HepG2 (cell line): Measurements from ENCODE around the gene OSBPL10. TPM values are rescaled to one million over a fixed set of nuclear protein-coding genes. Genes with fewer than 3 reads are reported as not detected.

Experiments used
- ATAC-seq: fragments of 200-7000 bp; cut with Tn5 transposase; 3 replicates; pipeline ENCODE4 v1.9.1; 2020; ENCODE audit warnings: mild to moderate bottlenecking, moderate library complexity
- BruUV-seq: library from RNA; stranded (reverse); fragments of 400-500 nt; replicated peaks from 2 replicates; lab custom pipeline; 2021; lab: Mats Ljungman, UMichigan
- CTCF ChIA-PET: fragments of 300-600 bp; formaldehyde crosslinking; extraction: SDS; loops from one replicate; lab custom pipeline; 2021; ENCODE audit warnings: low total read pairs, inconsistent platforms, low intra/inter-chr PET ratio; lab: Yijun Ruan, JAX
- POLR2A ChIA-PET: fragments of 350-600 bp; sonication (Branson Sonifier 250); formaldehyde crosslinking; loops from one replicate; lab custom pipeline; 2020; ENCODE audit warnings: antibody characterized with exemption, inconsistent platforms; lab: Yijun Ruan, JAX
- DNase-seq: peaks from one replicate; pipeline ENCODE4 v3.0.0-alpha.2; 2015; ENCODE audit warnings: low spot score
- FAIRE-seq: peaks from 3 replicates; lab custom pipeline; 2011; peaks lifted over from hg19 to GRCh38; lab: Jason Lieb, UNC
- H2AFZ ChIP-seq: one replicate; pipeline ENCODE4 v1.6.1; 2011; ENCODE audit warnings: low read length, inconsistent platforms
- H3K27ac ChIP-seq: fragments of 300-600 bp; 3 replicates; pipeline ENCODE4 v1.8.0; 2011; ENCODE audit warnings: mixed run types, mild to moderate bottlenecking, mixed read lengths, low read length, inconsistent platforms; ENCODE audit not compliant: insufficient read depth; ENCODE audit errors: extremely low read length
- H3K27me3 ChIP-seq, 2 experiments: fragments of 200-600 bp in 1 of 2; 2 replicates in 1 of 2; 3 replicates in 1 of 2; pipeline versions ENCODE4 v1.6.0 to v1.8.0; 2011; ENCODE audit warnings: low read length in 2 of 2, mild to moderate bottlenecking in 2 of 2, moderate library complexity in 2 of 2, inconsistent platforms in 1 of 2; ENCODE audit not compliant: insufficient read depth in 2 of 2, control insufficient read depth in 1 of 2
- H3K36me3 ChIP-seq, 2 experiments: fragments of 200-600 bp in 1 of 2; replicated peaks in 1 of 2; 2 replicates in 1 of 2; 3 replicates in 1 of 2; pipeline versions ENCODE4 v1.5.1 to v1.8.0; 2011; ENCODE audit warnings: low read length in 2 of 2, inconsistent platforms in 1 of 2; ENCODE audit not compliant: insufficient read depth in 2 of 2, control insufficient read depth in 1 of 2
- H3K4me1 ChIP-seq: 2 replicates; pipeline ENCODE4 v1.5.1; 2012; ENCODE audit warnings: low read length, inconsistent platforms; ENCODE audit not compliant: insufficient read depth
- H3K4me2 ChIP-seq: 2 replicates; pipeline ENCODE4 v1.6.0; 2011; ENCODE audit warnings: low read depth, low read length, inconsistent platforms
- H3K4me3 ChIP-seq, 3 experiments: fragments of 200-600 bp in 1 of 3; sonication (generic), shearing (Covaris generic) in 1 of 3; replicated peaks in 1 of 3; 2 replicates each; pipeline ENCODE4 v1.5.1; 2011 to 2016; ENCODE audit warnings: low read length in 3 of 3, inconsistent platforms in 2 of 3, low read depth in 2 of 3, mild to moderate bottlenecking in 2 of 3, control low read depth in 1 of 3, mixed read lengths in 1 of 3; ENCODE audit not compliant: insufficient read depth in 1 of 3
- H3K79me2 ChIP-seq: one replicate; pipeline ENCODE4 v1.6.1; 2011; ENCODE audit warnings: low read length, inconsistent platforms; ENCODE audit not compliant: insufficient read depth
- H3K9ac ChIP-seq: 2 replicates; pipeline ENCODE4 v1.6.0; 2011; ENCODE audit warnings: mild to moderate bottlenecking, low read depth, low read length, inconsistent platforms; ENCODE audit not compliant: insufficient read depth
- H3K9me3 ChIP-seq: 2 replicates; pipeline ENCODE4 v1.5.1; 2012; ENCODE audit warnings: mild to moderate bottlenecking, low read length
- H4K20me1 ChIP-seq: 2 replicates; pipeline ENCODE4 v1.6.0; 2011; ENCODE audit warnings: inconsistent platforms, mild to moderate bottlenecking, low read length, moderate library complexity; ENCODE audit not compliant: insufficient read depth
- EEA1 ChIP-seq: sonication (generic); formaldehyde crosslinking; IDR thresholded peaks from 2 replicates; pipeline ENCODE4 v1.5.1; 2020; ENCODE audit warnings: mild to moderate bottlenecking, missing genetic modification reagents, borderline replicate concordance
- FOXJ3 ChIP-seq: sonication (generic); formaldehyde crosslinking; IDR thresholded peaks from 2 replicates; pipeline ENCODE4 v1.4.0; 2020; ENCODE audit warnings: missing genetic modification reagents, mild to moderate bottlenecking, borderline replicate concordance
- GTF3A ChIP-seq: sonication (generic); formaldehyde crosslinking; conservative IDR thresholded peaks from 2 replicates; pipeline ENCODE4 v1.4.0; 2020; ENCODE audit warnings: mild to moderate bottlenecking, missing genetic modification reagents
- JDP2 ChIP-seq: sonication (generic); formaldehyde crosslinking; IDR thresholded peaks from 2 replicates; pipeline ENCODE4 v1.8.1; 2022; ENCODE audit warnings: missing genetic modification reagents, borderline replicate concordance
- MYC ChIP-seq: sonication (generic); formaldehyde crosslinking; IDR thresholded peaks from 2 replicates; pipeline ENCODE4 v1.9.0; 2021; ENCODE audit warnings: missing genetic modification reagents, borderline replicate concordance
- NCOA1 ChIP-seq: sonication (generic); formaldehyde crosslinking; IDR thresholded peaks from 2 replicates; pipeline ENCODE4 v1.9.0; 2021; ENCODE audit warnings: missing genetic modification reagents
- NONO ChIP-seq, 2 experiments: fragments of 450-650 bp in 1 of 2; sonication (generic) in 1 of 2; formaldehyde crosslinking in 1 of 2; IDR thresholded peaks in 1 of 2; conservative IDR thresholded peaks in 1 of 2; 2 replicates each; pipeline versions ENCODE4 v1.6.1 to v1.8.0; 2017 to 2022; ENCODE audit warnings: mild to moderate bottlenecking in 1 of 2, missing genetic modification reagents in 1 of 2, moderate library complexity in 1 of 2
- PRDM4 ChIP-seq: sonication (generic); formaldehyde crosslinking; IDR thresholded peaks from 2 replicates; pipeline ENCODE4 v1.9.0; 2021; ENCODE audit warnings: missing genetic modification reagents, borderline replicate concordance
- SYNCRIP ChIP-seq: fragments of 200-400 bp; formaldehyde crosslinking; IDR thresholded peaks from 2 replicates; pipeline ENCODE4 v1.6.1; 2018; ENCODE audit warnings: mild to moderate bottlenecking, low read depth, low read length; ENCODE audit not compliant: insufficient read depth
- TCF7 ChIP-seq: sonication (generic); IDR thresholded peaks from 2 replicates; pipeline ENCODE4 v1.6.1; 2016; ENCODE audit warnings: antibody characterized with exemption, low read depth
- ZBTB7B ChIP-seq: sonication (generic); formaldehyde crosslinking; IDR thresholded peaks from 2 replicates; pipeline ENCODE4 v1.4.0; 2020; ENCODE audit warnings: missing genetic modification reagents
- ZHX1 ChIP-seq: sonication (generic); formaldehyde crosslinking; IDR thresholded peaks from 2 replicates; pipeline ENCODE4 v1.8.1; 2022; ENCODE audit warnings: low read depth, mild to moderate bottlenecking, missing genetic modification reagents
- ZNF17 ChIP-seq: sonication (generic); formaldehyde crosslinking; IDR thresholded peaks from 2 replicates; pipeline ENCODE4 v1.5.0; 2020; ENCODE audit warnings: mild to moderate bottlenecking, missing genetic modification reagents
- ZNF337 ChIP-seq: sonication (generic); formaldehyde crosslinking; IDR thresholded peaks from 2 replicates; pipeline ENCODE4 v1.5.1; 2020; ENCODE audit warnings: missing genetic modification reagents, low read depth, mild to moderate bottlenecking, borderline replicate concordance
- ZNF616 ChIP-seq: sonication (generic); formaldehyde crosslinking; IDR thresholded peaks from 2 replicates; pipeline ENCODE4 v1.5.0; 2020; ENCODE audit warnings: low read depth, mild to moderate bottlenecking, missing genetic modification reagents
- ZNF800 ChIP-seq: sonication (generic); formaldehyde crosslinking; IDR thresholded peaks from 2 replicates; pipeline ENCODE4 v1.4.0; 2020; ENCODE audit warnings: missing genetic modification reagents
- in situ Hi-C: cut with HindIII; loops from 2 replicates; pipeline ENCODE4 v1.10.0; 2017; ENCODE audit warnings: low pct_unique_long_range_greater_than_20kb; ENCODE audit not compliant: extremely low pct_ligation_motif_present
- intact Hi-C: fragments of 100-400 bp; cut with micrococcal nuclease; formaldehyde crosslinking; loops from one replicate; pipeline ENCODE4 v1.10.0; 2022; ENCODE audit not compliant: unreplicated experiment
- polyA plus RNA-seq, 8 experiments: library from polyadenylated mRNA; depleted of rRNA in 3 of 8; stranded (reverse) in 7 of 8; unstranded in 1 of 8; fragments of >200 nt; fragmentation: Illumina TruSeq in 4 of 8; extraction: Trizol in 4 of 8; gene quantifications; 2 replicates each; pipeline versions ENCODE4 v1.2.1 to v1.2.3, GENCODE V29; 2011 to 2016; ENCODE audit warnings: low read depth in 4 of 8, missing spikeins in 1 of 8, mixed read lengths in 1 of 8; ENCODE audit not compliant: insufficient read depth in 1 of 8
- total RNA-seq, 5 experiments: library from RNA; depleted of rRNA; stranded (reverse); fragments of >200 nt; fragmentation: Illumina TruSeq; extraction: Trizol; gene quantifications; 2 replicates each; pipeline ENCODE4 v1.2.3, GENCODE V29; 2016; ENCODE audit warnings: low read depth in 1 of 5

Gene OSBPL10
- total and polyA plus RNA-seq, 2 of the 13 experiments (the other 11 are each of a cell fraction or from before 2014, with no cell fraction given): 10.3 to 28.6 TPM

- ATAC-seq: no peak
- no peaks in the 10 kb centered on the region for H3K27me3 ChIP-seq
- H3K36me3 ChIP-seq: peaks cover 0 to 7% of the 10 kb centered on the region in 2 experiments; a peak in 1 of 5 replicates
- no peaks in the 10 kb centered on the region for H4K20me1 ChIP-seq
- no peak overlapping the region for H3K9ac ChIP-seq
- H3K9me3 ChIP-seq: no peaks in the 10 kb centered on the region
- no peak for DNase-seq
- no peak overlapping the region for H3K4me2 ChIP-seq
- H3K27ac ChIP-seq: no peak overlapping the region
- no peak for FAIRE-seq
- peaks cover 13% of the 10 kb centered on the region for H3K4me1 ChIP-seq
- no peak overlapping the region for H3K4me3 ChIP-seq
- ChIA-PET CTCF (no interaction called here), POLR2A (no interaction called here)
- H2AFZ ChIP-seq: no peak overlapping the region
- in situ Hi-C loops (no loop called here), intact Hi-C loops (no loop called here)
- no peaks in the 10 kb centered on the region for H3K79me2 ChIP-seq
- BruUV-seq: no TSS peak
- TF ChIP-seq NONO (IDR thresholded peaks at IDR 0.05) (no peak), NONO (CRISPR knock-in tag; conservative IDR thresholded peaks at IDR 0.05) (no peak), ZNF616 (CRISPR knock-in tag) (no peak), ZNF337 (no peak), MYC (CRISPR knock-in tag) (no peak), GTF3A (CRISPR knock-in tag) (no peak), ZHX1 (no peak), NCOA1 (CRISPR knock-in tag) (no peak), SYNCRIP (no peak), PRDM4 (CRISPR knock-in tag) (no peak), ZBTB7B (CRISPR knock-in tag) (no peak), JDP2 (no peak), ZNF17 (CRISPR knock-in tag) (no peak), TCF7 (no peak), EEA1 (CRISPR knock-in tag) (no peak), ZNF800 (CRISPR knock-in tag) (no peak), FOXJ3 (CRISPR knock-in tag) (no peak)
These were observed 167.9 kb downstream of the OSBPL10 start for GRCh38 chr3:31813197-31813596.
